PFSK-1 (cell line): Measurements from ENCODE around the gene CMTM4.

Experiments
- FOXP2 ChIP-seq: optimal IDR thresholded peaks from 2 replicates; pipeline ENCODE3; 2011; ENCODE audit warnings: borderline replicate concordance, control low read depth, inconsistent platforms; ENCODE audit not compliant: insufficient read depth; ENCODE audit errors: extremely low read length, extremely low read depth
- POLR2AphosphoS5 ChIP-seq: IDR thresholded peaks from 2 replicates; pipeline ENCODE4 v1.6.1; 2012; ENCODE audit warnings: low read depth, mild to moderate bottlenecking, control low read depth, low read length, moderate library complexity
- SIN3A ChIP-seq: IDR thresholded peaks from 2 replicates; pipeline ENCODE4 v1.6.1; 2012; ENCODE audit warnings: mild to moderate bottlenecking, low read length, moderate library complexity, borderline replicate concordance; ENCODE audit not compliant: insufficient read depth
- TAF1 ChIP-seq: IDR thresholded peaks from 2 replicates; pipeline ENCODE4 v1.6.1; 2012; ENCODE audit warnings: low read length, control low read depth, borderline replicate concordance; ENCODE audit not compliant: insufficient read depth
- TF ChIP-seq, protein P1 (sequence below), 2 experiments: IDR thresholded peaks; 2 replicates each; pipeline versions ENCODE4 v1.6.1 to v1.8.0; 2011 to 2012; ENCODE audit warnings: low read depth in 2 of 2, low read length in 2 of 2, control low read depth in 1 of 2, inconsistent platforms in 1 of 2, mild to moderate bottlenecking in 1 of 2, moderate library complexity in 1 of 2; ENCODE audit not compliant: insufficient read depth in 1 of 2

DNA sequence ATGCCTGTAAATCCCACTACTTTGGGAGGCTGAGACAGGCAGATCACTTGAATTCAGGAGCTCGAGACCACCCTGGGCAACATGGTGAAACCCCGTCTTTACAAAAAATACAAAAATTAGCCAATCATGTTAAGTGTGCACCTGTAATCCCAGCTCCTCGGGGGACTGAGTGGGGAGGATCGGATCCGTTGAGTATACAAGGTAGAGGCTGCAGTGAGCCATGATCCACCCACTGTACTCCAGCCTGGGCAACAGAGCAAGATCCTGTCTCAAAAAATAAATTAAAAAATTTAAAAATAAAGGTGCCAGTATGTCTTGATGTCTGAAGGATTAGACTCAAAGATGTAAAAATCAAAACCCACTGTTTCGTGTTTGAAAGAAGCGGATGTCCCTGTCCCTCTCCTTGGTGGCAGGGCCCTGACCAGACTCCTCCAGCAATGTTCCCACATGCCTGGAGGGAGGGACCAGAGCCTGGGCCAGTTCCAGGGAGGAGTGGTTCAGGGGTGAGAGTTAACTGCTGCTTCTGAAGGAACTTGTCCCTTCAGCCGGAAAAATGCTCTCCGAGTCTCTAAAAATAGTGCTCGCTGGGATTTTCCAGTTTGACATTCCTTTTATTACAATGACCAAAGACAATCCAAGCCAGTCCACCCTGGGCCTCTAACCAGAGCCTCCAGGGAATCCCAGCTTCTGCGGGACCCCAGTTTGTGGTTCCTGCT, 9.4 kb upstream of the CMTM4 start:
- no peak for TF ChIP-seq TAF1
- TF ChIP-seq POLR2AphosphoS5: no peak
- TF ChIP-seq, protein P1, sequence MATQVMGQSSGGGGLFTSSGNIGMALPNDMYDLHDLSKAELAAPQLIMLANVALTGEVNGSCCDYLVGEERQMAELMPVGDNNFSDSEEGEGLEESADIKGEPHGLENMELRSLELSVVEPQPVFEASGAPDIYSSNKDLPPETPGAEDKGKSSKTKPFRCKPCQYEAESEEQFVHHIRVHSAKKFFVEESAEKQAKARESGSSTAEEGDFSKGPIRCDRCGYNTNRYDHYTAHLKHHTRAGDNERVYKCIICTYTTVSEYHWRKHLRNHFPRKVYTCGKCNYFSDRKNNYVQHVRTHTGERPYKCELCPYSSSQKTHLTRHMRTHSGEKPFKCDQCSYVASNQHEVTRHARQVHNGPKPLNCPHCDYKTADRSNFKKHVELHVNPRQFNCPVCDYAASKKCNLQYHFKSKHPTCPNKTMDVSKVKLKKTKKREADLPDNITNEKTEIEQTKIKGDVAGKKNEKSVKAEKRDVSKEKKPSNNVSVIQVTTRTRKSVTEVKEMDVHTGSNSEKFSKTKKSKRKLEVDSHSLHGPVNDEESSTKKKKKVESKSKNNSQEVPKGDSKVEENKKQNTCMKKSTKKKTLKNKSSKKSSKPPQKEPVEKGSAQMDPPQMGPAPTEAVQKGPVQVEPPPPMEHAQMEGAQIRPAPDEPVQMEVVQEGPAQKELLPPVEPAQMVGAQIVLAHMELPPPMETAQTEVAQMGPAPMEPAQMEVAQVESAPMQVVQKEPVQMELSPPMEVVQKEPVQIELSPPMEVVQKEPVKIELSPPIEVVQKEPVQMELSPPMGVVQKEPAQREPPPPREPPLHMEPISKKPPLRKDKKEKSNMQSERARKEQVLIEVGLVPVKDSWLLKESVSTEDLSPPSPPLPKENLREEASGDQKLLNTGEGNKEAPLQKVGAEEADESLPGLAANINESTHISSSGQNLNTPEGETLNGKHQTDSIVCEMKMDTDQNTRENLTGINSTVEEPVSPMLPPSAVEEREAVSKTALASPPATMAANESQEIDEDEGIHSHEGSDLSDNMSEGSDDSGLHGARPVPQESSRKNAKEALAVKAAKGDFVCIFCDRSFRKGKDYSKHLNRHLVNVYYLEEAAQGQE (IDR thresholded peaks at IDR 0.05; ENCODE audit: insufficient read depth in 1 of 2, low read depth in 2 of 2, low read length in 2 of 2): no peak
- no peak for TF ChIP-seq SIN3A
- TF ChIP-seq FOXP2: no peak
